Omental fat pad (tissue), 4 donors: ENCODE measurements around the gene PPP3CA. TPM values are rescaled to one million over a fixed set of nuclear protein-coding genes. Genes with fewer than 3 reads are reported as not detected.

Experiments
- ATAC-seq: fragments of 150-250 bp; one replicate; pipeline ENCODE4 v1.9.1; 2016; ENCODE audit warnings: mild to moderate bottlenecking, moderate library complexity; ENCODE audit not compliant: low FRiP score
- DNase-seq: peaks from one replicate; pipeline ENCODE4 v3.0.0-alpha.2; 2019; ENCODE audit warnings: low spot score
- CTCF ChIP-seq, 3 donors: fragments of 450-650 bp; IDR thresholded peaks; one replicate each; pipeline ENCODE4 v1.5.1; 2016 to 2017; ENCODE audit warnings: antibody characterized with exemption in 3 of 3, mild to moderate bottlenecking in 3 of 3, moderate library complexity in 2 of 3
- total RNA-seq, 4 donors: library from RNA; depleted of rRNA; stranded (reverse); fragments of >200 nt; gene quantifications; one replicate each; pipeline ENCODE4 v1.1.0, GENCODE V29; 2016

PPP3CA gene
- total RNA-seq, 4 donors from 2014 or later = 29.8 to 56.6 (median 35.3) TPM

GRCh38 chr4:101075536-101075935 is 271.8 kb downstream of the PPP3CA start:
- TF ChIP-seq CTCF (IDR thresholded peaks at IDR 0.05) = no peak
- DNase-seq (no peak), ATAC-seq (no peak)

- ATAC-seq (no peak), DNase-seq (no peak)
- no peak for TF ChIP-seq CTCF (IDR thresholded peaks at IDR 0.05)
Measured at GRCh38 chr4:101074326-101074725, 273.0 kb downstream of the PPP3CA start.

- no peak for TF ChIP-seq CTCF (IDR thresholded peaks at IDR 0.05)
- no peak for ATAC-seq
- no peak for DNase-seq
Measured at GRCh38 chr4:101071241-101071640, 276.1 kb downstream of the PPP3CA start.

GRCh38 chr4:101068115-101068514 is 279.2 kb downstream of the PPP3CA start:
- DNase-seq (no peak), ATAC-seq (no peak)
- no peak for TF ChIP-seq CTCF (IDR thresholded peaks at IDR 0.05)

GRCh38 chr4:101067383-101067782 is 279.9 kb downstream of the PPP3CA start:
- no peak for DNase-seq
- no peak for ATAC-seq
- no peak for TF ChIP-seq CTCF (IDR thresholded peaks at IDR 0.05)

- TF ChIP-seq CTCF (IDR thresholded peaks at IDR 0.05) = no peak
- ATAC-seq (no peak), DNase-seq (no peak)
Measured at GRCh38 chr4:101066626-101067170, 280.6 kb downstream of the PPP3CA start.

GRCh38 chr4:101065935-101066485 is 281.3 kb downstream of the PPP3CA start:
- ATAC-seq (no peak), DNase-seq (no peak)
- TF ChIP-seq CTCF (IDR thresholded peaks at IDR 0.05) = no peak
